Uterus (tissue), 2 donors: ENCODE data around the gene CXCR4.

Source experiments
- POLR2A ChIP-seq, 2 donors: fragments of 450-650 bp; IDR thresholded peaks; one replicate each; pipeline ENCODE4 v1.6.1; 2016; ENCODE audit warnings: antibody characterized with exemption in 2 of 2, mild to moderate bottlenecking in 1 of 2, moderate library complexity in 1 of 2
- TF ChIP-seq, protein P1 (sequence below), 4 experiments: fragments of 200-600 bp in 2 of 4; fragments of 450-650 bp in 2 of 4; sonication (generic) in 2 of 4; IDR thresholded peaks; one replicate each; pipeline ENCODE4 v1.5.1; 2016 to 2019; ENCODE audit warnings: antibody characterized with exemption in 4 of 4, mild to moderate bottlenecking in 2 of 4, moderate library complexity in 1 of 4

DNA sequence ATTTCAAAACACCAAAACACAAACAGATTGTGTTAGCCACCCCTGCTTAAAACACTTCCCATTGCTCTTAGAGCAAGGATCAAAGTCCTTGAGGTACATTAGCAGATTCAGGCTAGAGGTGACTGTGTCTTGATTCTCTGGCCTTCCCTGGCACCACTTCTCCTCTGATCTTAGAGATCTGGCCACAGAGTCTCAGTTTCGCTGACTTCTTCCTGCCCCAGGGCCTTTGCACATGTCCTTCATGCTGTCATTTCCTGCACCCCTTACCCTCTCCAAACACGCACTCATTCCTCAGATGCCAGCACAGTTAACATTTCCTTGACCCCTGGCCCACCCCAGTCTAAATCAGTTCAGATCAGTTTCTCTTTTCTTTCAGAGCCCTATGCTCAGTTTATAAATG is 16.9 kb downstream of the CXCR4 start:
- TF ChIP-seq, protein P1, sequence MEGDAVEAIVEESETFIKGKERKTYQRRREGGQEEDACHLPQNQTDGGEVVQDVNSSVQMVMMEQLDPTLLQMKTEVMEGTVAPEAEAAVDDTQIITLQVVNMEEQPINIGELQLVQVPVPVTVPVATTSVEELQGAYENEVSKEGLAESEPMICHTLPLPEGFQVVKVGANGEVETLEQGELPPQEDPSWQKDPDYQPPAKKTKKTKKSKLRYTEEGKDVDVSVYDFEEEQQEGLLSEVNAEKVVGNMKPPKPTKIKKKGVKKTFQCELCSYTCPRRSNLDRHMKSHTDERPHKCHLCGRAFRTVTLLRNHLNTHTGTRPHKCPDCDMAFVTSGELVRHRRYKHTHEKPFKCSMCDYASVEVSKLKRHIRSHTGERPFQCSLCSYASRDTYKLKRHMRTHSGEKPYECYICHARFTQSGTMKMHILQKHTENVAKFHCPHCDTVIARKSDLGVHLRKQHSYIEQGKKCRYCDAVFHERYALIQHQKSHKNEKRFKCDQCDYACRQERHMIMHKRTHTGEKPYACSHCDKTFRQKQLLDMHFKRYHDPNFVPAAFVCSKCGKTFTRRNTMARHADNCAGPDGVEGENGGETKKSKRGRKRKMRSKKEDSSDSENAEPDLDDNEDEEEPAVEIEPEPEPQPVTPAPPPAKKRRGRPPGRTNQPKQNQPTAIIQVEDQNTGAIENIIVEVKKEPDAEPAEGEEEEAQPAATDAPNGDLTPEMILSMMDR (IDR thresholded peaks at IDR 0.05) = no peak
- no peak for TF ChIP-seq POLR2A (IDR thresholded peaks at IDR 0.05)
